Stomach smooth muscle (tissue), 2 donors: ENCODE data around the gene CCDC170.
A peak's percentile ranks its signal among the peaks of the same experiment; 100 is the strongest.
"Not testable (repeated sequence)": the region's sequence is repeated elsewhere in the genome, so short reads cannot be mapped to it uniquely, and the experiment has no call there.

Experiments
- H3K27ac ChIP-seq: one replicate; pipeline ENCODE4 v1.7.0; 2013; ENCODE audit warnings: mild to moderate bottlenecking, low read length, inconsistent platforms
- H3K27me3 ChIP-seq, 2 donors: one replicate each; pipeline ENCODE4 v1.7.0; 2013; ENCODE audit warnings: low read length in 2 of 2; ENCODE audit not compliant: insufficient read depth in 2 of 2, control insufficient read depth in 1 of 2
- H3K36me3 ChIP-seq, 2 donors: one replicate each; pipeline ENCODE4 v1.7.0; 2013; ENCODE audit warnings: low read length in 2 of 2; ENCODE audit not compliant: control insufficient read depth in 2 of 2, insufficient read depth in 2 of 2
- H3K4me1 ChIP-seq: one replicate; pipeline ENCODE4 v1.7.0; 2013; ENCODE audit warnings: low read length; ENCODE audit not compliant: control insufficient read depth, insufficient read depth
- H3K4me3 ChIP-seq, 2 donors: one replicate each; pipeline ENCODE4 v1.7.0; 2013; ENCODE audit warnings: low read length in 2 of 2
- H3K9ac ChIP-seq, 2 donors: one replicate each; pipeline ENCODE4 v1.7.0; 2013; ENCODE audit warnings: low read length in 2 of 2, mild to moderate bottlenecking in 1 of 2
- H3K9me3 ChIP-seq, 2 donors: one replicate each; pipeline ENCODE4 v1.7.0; 2013; ENCODE audit warnings: low read length in 2 of 2; ENCODE audit not compliant: control insufficient read depth in 2 of 2
- donor health status: healthy.
- donor health status: Pancreatic carcinoma.

CCDC170 gene

DNA sequence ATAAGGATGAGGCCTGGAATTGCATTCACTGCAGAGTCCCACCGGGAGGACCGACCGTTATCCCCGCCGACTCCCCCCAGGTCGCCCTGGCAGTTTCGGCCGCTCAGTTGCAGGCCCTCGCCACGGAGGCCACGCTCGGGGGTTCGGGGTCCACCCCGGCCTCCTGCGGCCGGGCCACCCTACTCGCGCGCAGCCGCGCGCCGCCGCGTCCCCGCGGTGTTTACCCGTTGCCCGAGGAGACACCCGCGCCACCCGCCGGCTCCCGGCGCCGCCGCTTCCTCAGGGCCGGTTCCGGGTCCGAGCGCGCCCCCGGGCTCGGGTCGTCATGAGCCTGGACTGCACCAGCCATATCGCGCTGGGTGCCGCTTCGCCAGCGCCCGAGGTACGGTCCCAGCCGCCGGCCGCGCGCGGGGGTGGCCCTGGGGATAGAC lies at the start of gene CCDC170:
Gene CCDC170, plus strand, starts transcription at position 214 of the 431 bp plus-strand sequence. Its CDS starts 112 bp downstream, at position 326.
- Histone ChIP-seq H3K4me3 (peak within 1 kb of the TSS; percentile 77 to 79), H3K27ac (no peak within 1 kb of the TSS), H3K9me3 (no peaks in the 10 kb centered on the region), H3K27me3 (peaks cover 5 to 14% of the 10 kb centered on the region in 2 donors), H3K36me3 (no peaks in the 10 kb centered on the region), H3K9ac (peak within 1 kb of the TSS; percentile 60 to 64), H3K4me1 (peaks cover 13% of the 10 kb centered on the region)

DNA sequence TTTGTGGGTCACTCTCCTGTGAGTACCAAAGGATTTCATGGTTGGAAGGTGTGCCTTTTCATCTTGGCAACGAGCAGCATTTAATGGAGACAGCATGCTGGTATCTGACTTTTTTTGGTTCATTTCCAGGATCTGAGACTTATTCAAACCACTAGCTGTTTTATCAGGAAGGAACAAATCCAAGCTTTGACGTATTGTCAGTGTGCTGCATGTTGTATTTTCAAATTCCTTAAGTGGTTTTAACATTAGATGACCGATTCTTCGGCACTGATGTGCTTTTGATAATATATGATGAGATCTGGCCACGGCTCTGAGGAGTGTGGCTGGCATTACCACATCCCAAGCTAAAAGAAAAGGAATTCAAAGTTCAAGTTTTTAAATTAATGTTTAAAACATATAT lies 48.3 kb upstream of the CCDC170 start:
- Histone ChIP-seq H3K27me3 (no peaks in the 10 kb centered on the region), H3K36me3 (peaks cover 0 to 2% of the 10 kb centered on the region in 2 donors), H3K27ac (no peak overlapping the region), H3K9me3 (no peaks in the 10 kb centered on the region), H3K4me1 (peaks cover 9% of the 10 kb centered on the region), H3K9ac (no peak overlapping the region), H3K4me3 (no peak overlapping the region)

DNA sequence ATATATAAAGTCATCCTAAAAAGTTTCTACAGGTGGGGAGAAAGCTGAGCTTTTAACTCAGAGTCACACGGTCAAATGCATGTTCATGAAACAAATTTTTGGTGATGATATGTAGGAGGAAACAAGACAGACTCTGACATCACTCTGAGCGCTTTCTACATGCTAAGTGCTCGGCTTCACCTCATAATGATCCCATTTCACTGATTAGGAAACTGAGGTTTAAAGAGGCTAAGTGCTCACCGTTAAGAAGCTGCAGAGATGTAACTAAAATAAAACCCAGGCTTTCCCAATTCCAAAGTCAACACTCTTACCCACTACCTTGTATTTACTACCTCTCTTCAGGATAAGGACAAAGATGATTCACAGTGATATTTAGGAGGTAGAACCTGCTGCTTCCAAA lies 46.6 kb upstream of the CCDC170 start:
- no peak overlapping the region for H3K9ac ChIP-seq

DNA sequence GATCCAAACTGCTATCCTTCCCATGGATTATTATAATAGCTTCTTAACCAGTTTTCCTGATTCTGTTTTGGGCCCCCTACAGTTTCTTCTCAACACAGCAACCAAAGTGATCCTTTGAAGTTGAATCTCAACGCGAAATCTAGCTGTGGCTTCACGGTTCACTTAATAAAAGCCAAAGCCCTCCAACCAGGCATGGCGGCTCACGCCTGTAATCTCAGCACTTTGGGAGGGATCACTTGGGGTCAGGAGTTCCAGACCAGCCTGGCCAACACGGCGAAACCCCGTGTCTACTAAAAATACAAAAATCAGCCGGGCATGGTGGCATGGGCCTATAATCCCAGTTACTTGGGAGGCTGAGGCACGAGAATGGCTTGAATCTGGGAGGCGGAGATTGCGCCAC lies 45.2 kb upstream of the CCDC170 start:
- no peak overlapping the region for H3K27ac ChIP-seq
- no peak overlapping the region for H3K4me3 ChIP-seq
- H3K27me3 ChIP-seq = no peaks in the 10 kb centered on the region
- H3K9me3 ChIP-seq = no peaks in the 10 kb centered on the region
- peaks cover 10% of the 10 kb centered on the region for H3K4me1 ChIP-seq
- no peak overlapping the region for H3K9ac ChIP-seq
- no peaks in the 10 kb centered on the region for H3K36me3 ChIP-seq

More for the DNA sequence above, 46.6 kb upstream of the CCDC170 start:
- Histone ChIP-seq H3K4me1 (peaks cover 6% of the 10 kb centered on the region), H3K36me3 (peaks cover 0 to 2% of the 10 kb centered on the region in 2 donors), H3K27ac (no peak overlapping the region), H3K27me3 (no peaks in the 10 kb centered on the region), H3K4me3 (no peak overlapping the region), H3K9me3 (no peaks in the 10 kb centered on the region)

DNA sequence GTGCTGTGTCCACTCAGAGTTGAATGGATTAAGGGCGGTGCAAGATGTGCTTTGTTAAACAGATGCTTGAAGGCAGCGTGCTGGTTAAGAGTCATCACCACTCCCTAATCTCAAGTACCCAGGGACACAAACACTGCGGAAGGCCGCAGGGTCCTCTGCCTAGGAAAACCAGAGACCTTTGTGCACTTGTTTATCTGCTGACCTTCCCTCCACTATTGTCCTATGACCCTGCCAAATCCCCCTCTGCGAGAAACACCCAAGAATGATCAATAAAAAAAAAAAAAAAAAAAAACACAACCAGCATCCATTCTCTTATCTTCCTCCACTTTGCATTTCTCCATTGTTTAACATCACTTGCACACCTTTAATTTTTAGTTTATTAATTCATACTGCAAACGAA lies 42.9 kb upstream of the CCDC170 start:
- H3K9me3 ChIP-seq, H3K4me1 ChIP-seq, H3K36me3 ChIP-seq, H3K27ac ChIP-seq, H3K27me3 ChIP-seq: not testable (repeated sequence)
- H3K9ac ChIP-seq = peak overlapping the region; percentile 73 to 79
- H3K4me3 ChIP-seq = peak overlapping the region; percentile 94 to 99

DNA sequence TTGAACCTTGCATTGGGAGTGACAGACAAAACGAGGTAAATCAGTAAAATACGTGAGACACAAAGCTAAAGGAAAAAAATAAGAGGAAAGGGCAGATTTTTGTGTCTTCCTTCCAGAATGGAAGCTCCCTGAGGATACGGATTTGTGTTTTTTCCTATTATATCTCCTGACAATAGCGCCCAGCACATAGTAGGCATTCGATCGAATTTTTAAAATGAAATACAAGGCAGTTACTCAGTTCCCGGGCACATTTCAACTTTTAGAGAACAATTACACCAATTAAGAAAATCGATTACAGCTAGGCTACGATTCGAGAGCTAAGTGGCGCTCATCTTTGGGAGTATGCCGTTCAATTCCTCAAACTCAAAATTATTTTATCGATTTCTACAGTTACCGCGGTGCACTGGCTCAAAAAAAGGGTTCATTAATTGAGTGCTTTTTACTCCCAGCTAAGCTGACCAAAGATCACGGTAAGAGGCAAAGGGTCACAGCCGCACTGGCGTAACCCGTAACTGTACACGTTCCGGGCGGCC lies 42.3 kb upstream of the CCDC170 start:
- H3K27ac ChIP-seq = peak overlapping the region; percentile 86
- H3K9me3 ChIP-seq = no peaks in the 10 kb centered on the region
- H3K36me3 ChIP-seq = no peaks in the 10 kb centered on the region

DNA sequence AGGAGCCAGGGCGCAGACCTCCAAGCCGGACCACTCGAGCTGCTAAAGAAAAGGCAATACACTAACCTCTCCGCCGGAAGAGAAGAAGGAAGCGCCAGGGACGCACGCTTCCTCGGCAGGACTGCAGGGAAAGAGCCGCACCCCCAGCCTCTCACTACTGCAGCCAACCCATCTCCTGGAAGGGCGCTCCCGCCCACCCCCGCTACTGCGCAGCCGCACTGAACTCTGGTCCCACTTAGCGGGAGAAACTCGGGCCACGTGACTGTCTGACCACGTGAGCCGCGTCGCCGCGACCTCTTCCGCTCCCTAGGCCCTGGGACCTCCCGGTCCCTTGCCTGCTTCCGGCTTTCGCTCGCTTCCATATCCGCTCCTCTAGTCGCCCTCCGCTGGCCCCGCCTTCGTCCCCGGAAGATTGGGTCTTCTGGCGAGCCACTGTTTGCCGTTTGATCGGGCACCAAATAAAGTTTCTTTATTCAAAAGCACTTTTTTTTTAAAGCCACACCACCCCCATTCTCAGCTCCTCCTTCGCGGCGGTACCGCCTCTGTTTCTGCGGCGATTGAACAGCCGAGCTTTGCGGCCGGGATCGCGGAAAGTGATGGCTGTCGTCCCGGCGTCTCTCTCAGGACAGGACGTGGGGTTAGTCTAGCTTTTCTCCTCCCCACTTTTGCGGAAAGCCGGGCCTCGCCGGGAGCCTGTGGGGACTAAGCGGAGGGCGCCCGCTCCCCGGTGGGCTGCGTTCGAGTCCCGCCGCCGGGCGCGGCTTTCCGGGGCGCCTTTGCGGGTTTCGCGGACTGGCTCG lies 41.7 kb upstream of the CCDC170 start, which contains the start of gene RMND1:
Gene RMND1, minus strand, starts transcription at position 177 of the 800 bp plus-strand sequence. CDS start 6,315 bp downstream, outside the sequence.
- Histone ChIP-seq H3K9me3 (no peaks in the 10 kb centered on the region), H3K4me1 (peaks cover 4% of the 10 kb centered on the region), H3K27ac (peak within 1 kb of the TSS; percentile 86), H3K4me3 (peak within 1 kb of the TSS; percentile 94 to 99), H3K27me3 (no peaks in the 10 kb centered on the region), H3K36me3 (peaks cover 0 to 4% of the 10 kb centered on the region in 2 donors), H3K9ac (peak within 1 kb of the TSS; percentile 73 to 91)

More for the DNA sequence above, 42.3 kb upstream of the CCDC170 start:
- Histone ChIP-seq H3K27me3 (no peaks in the 10 kb centered on the region), H3K4me3 (peak overlapping the region; percentile 94 to 99), H3K4me1 (peaks cover 4% of the 10 kb centered on the region), H3K9ac (peak overlapping the region; percentile 73 to 79)

- Histone ChIP-seq H3K9ac (peak overlapping the region; percentile 71 to 91), H3K9me3 (no peaks in the 10 kb centered on the region), H3K36me3 (peaks cover 0 to 5% of the 10 kb centered on the region in 2 donors), H3K27me3 (no peaks in the 10 kb centered on the region), H3K4me3 (peak overlapping the region; percentile 69 to 94), H3K4me1 (peaks cover 4% of the 10 kb centered on the region), H3K27ac (peak overlapping the region; percentile 86)
Measured at GRCh38 chr6:151452750-151453427, 40.9 kb upstream of the CCDC170 start.

DNA sequence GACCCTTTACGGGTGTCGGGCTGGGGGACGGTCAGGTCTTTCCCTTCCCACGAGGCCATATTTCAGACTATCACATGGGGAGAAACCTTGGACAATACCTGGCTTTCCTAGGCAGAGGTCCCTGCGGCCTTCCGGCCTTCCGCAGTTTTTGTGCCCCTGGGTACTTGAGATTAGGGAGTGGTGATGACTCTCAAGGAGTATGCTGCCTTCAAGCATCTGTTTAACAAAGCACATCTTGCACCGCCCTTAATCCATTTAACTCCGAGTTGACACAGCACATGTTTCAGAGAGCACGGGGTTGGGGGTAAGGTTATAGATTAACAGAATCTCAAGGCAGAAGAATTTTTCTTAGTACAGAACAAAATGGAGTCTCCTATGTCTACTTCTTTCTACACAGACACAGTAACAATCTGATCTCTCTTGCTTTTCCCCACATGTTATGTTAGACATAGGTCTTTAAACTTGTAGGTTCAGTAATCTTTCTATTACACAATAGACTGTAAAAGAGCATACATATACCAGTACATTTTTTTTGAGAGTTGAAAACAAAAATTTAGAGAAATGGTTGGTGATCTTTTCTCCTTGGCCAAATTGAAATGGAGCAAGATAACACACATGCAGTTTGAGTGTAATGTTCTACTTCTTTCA lies 37.9 kb upstream of the CCDC170 start:
- H3K36me3 ChIP-seq = peaks cover 7 to 15% of the 10 kb centered on the region in 2 donors
- not testable (repeated sequence) for H3K4me1 ChIP-seq, H3K4me3 ChIP-seq, H3K27me3 ChIP-seq, H3K27ac ChIP-seq, H3K9ac ChIP-seq, H3K9me3 ChIP-seq

DNA sequence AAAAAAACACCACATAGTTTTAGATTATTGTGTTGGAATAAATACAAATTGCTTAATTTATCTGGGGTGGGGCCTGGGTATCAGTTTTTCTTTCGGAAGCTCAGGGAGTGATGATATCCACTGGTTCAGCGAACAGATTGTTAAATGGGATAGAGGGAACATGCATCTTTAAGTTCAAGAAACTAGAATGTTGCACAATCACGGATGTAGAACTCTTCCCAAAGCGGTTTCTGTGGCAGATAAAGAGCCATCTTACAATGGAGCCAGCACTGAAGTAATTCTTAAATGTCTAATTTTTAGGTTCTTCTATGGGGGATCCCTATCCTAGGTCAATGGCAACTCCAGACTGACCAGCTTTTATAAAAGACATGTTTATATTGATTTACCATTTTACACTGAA lies 32.1 kb upstream of the CCDC170 start:
- Histone ChIP-seq H3K4me3 (no peak overlapping the region), H3K27me3 (no peaks in the 10 kb centered on the region), H3K4me1 (no peaks in the 10 kb centered on the region), H3K9me3 (no peaks in the 10 kb centered on the region), H3K27ac (no peak overlapping the region), H3K9ac (no peak overlapping the region), H3K36me3 (peaks cover 20 to 33% of the 10 kb centered on the region in 2 donors)
